SJCRH30 (cell line): Measurements from ENCODE around the gene IRX2. TPM values are rescaled to one million over a fixed set of nuclear protein-coding genes. Genes with fewer than 3 reads are reported as not detected.

Experiments used
- DNase-seq, 2 experiments: peaks; one replicate each; pipeline ENCODE4 v3.0.0-alpha.2; 2015 to 2020
- H3K27ac ChIP-seq: fragments of 250-450 bp; sonication (Bioruptor Pico); 2 replicates; pipeline ENCODE4 v1.5.1; 2020; ENCODE audit warnings: mild to moderate bottlenecking, moderate library complexity
- H3K27me3 ChIP-seq: fragments of 250-450 bp; sonication (Bioruptor Pico); 2 replicates; pipeline ENCODE4 v1.5.1; 2020; ENCODE audit warnings: mild to moderate bottlenecking, moderate library complexity
- H3K36me3 ChIP-seq: fragments of 250-450 bp; sonication (Bioruptor Pico); 2 replicates; pipeline ENCODE4 v1.5.1; 2020; ENCODE audit warnings: mild to moderate bottlenecking, moderate library complexity
- H3K4me1 ChIP-seq: fragments of 250-450 bp; sonication (Bioruptor Pico); 2 replicates; pipeline ENCODE4 v1.5.1; 2020; ENCODE audit warnings: mild to moderate bottlenecking, moderate library complexity
- H3K4me3 ChIP-seq: fragments of 250-450 bp; sonication (Bioruptor Pico); 2 replicates; pipeline ENCODE4 v1.5.1; 2020; ENCODE audit warnings: mild to moderate bottlenecking, moderate library complexity
- H3K9me3 ChIP-seq: fragments of 250-450 bp; sonication (Bioruptor Pico); replicated peaks from 2 replicates; pipeline ENCODE4 v1.5.1; 2020; ENCODE audit warnings: mild to moderate bottlenecking, moderate library complexity
- total RNA-seq: library from RNA; depleted of rRNA; stranded (reverse); fragments of >200 nt; shearing (Covaris generic); gene quantifications from 2 replicates; pipeline ENCODE4 v1.2.3, GENCODE V29; 2014

The IRX2 gene
- total RNA-seq, 1 experiment from 2014 or later, result 6.4 TPM

DNA sequence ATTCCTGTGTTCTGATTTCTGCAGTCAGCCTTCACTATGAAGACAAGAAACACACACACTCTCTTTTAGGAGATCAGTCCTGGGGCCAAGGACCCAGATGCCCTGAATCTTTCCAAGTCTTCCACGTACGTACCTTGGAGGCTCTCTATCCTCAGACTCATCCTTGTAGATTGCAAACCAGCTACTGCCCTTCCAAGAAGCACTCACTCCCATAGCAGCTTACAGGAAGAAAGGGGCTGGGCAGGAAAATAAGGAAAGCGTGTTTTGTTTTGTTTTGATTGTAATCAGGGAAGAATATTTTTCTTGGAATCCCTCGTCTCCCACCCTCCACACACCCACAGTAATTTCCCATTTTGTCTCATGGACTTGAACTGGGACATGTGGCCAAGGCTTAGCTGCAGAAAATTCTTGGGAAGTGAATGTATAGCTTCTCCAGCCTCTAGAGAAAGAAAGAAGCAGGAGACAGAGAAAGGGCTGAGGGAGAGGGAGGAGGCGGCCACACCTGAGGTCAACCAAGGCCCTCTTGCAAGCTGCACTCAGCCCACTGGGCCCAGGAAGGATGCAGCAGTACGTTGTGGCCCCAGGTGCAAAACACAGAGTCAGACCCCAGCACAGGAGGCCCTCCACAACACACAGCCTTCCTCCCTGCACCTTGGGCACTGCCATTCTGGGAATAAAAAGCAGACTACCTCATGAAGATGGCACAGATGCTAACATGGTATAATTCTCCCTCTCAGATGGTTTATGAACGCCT, 29.9 kb downstream of the IRX2 start:
- Histone ChIP-seq H3K9me3 (no peaks in the 10 kb centered on the region), H3K4me1 (no peaks in the 10 kb centered on the region), H3K27ac (no peak overlapping the region), H3K4me3 (no peak overlapping the region), H3K27me3 (no peaks in the 10 kb centered on the region), H3K36me3 (no peaks in the 10 kb centered on the region)
- no peak for DNase-seq

DNA sequence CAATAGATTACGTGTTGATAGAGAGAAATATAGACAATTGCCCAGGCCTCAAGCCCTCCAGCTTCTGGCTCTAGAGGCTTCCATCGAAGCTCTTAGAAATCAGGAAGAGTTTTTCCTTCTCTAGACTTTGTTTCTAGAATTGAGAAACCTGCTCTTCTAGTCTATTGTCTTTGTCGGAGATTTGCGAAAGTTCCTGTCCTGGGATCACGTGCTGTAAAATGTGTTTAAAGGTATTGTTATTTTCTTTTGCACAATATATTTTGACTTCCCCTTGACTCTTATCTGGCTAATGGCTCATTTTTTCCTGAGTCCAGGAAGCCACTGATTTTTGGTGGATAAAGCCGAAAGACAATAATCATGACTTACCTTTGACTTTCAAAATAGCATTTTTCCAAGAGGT, 32.1 kb downstream of the IRX2 start:
- Histone ChIP-seq H3K27me3 (no peaks in the 10 kb centered on the region), H3K36me3 (no peaks in the 10 kb centered on the region), H3K27ac (no peak overlapping the region), H3K4me3 (no peak overlapping the region), H3K9me3 (no peaks in the 10 kb centered on the region), H3K4me1 (no peaks in the 10 kb centered on the region)
- no peak for DNase-seq

DNA sequence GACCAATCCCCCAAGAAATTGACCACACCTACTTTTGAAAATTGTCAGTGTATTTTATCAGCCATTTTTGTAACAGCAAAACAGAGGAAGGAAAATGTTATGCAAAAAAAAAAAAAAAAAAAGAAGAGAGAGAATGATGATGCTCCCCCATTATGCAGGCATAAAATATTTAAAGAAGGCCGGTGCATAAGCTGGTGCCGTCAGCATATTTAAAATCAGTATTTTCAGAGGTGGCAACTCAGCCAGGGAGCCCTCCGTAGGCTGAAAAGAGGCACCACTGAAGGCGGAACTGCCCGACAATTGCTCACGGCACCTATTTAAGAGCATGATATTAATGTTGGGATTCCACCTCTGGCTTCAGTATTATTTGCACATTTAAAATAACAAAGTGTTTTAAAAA, 33.4 kb downstream of the IRX2 start:
- no peak for DNase-seq
- Histone ChIP-seq H3K9me3 (no peaks in the 10 kb centered on the region), H3K27ac (no peak overlapping the region)

DNA sequence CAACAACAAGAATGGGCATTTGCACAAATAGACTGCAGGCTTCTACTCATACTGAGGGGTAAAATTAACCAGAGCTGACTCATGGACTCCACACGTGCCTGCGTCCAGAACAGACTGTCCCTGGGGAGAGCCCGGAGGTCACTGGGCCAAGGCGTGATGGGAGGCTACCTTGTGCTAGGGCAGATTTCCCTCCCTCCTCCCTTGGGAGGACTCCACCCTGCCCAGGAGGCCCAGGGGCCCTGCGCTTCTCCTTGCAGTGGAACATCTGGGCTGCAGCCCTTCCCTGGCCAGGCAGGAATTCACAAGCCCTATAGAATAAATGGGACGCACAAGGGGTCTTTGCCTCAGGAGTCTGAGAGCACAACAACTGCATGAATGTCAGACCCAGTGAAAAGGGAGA, 35.6 kb downstream of the IRX2 start:
- H3K27ac ChIP-seq, result no peak overlapping the region
- no peaks in the 10 kb centered on the region for H3K36me3 ChIP-seq
- DNase-seq, result no peak
- H3K4me1 ChIP-seq, result no peaks in the 10 kb centered on the region
- no peaks in the 10 kb centered on the region for H3K9me3 ChIP-seq
- no peak overlapping the region for H3K4me3 ChIP-seq
- no peaks in the 10 kb centered on the region for H3K27me3 ChIP-seq

More for the DNA sequence above, 33.4 kb downstream of the IRX2 start:
- Histone ChIP-seq H3K4me1 (no peaks in the 10 kb centered on the region), H3K36me3 (no peaks in the 10 kb centered on the region), H3K4me3 (no peak overlapping the region), H3K27me3 (no peaks in the 10 kb centered on the region)

DNA sequence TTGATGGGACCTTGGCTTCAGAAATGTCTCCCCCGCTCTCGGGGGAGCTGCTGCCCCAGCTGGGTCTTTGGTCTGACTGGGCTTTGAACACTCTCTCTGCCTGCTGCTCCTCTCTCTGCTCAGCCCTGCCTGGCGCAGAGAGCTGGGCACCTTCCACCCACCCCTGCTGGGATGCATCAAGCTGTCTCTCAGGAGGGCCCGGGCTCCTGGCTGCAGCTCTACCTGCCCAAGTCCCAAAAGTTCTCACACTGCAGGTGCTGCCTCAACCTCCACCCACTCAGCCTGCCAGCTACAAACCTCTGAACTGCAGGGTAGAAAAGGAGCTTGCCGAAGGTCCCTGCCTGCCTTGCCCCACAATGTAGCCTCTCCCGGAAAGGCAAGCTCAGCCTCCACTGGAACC, 36.7 kb downstream of the IRX2 start:
- H3K4me1 ChIP-seq, result no peaks in the 10 kb centered on the region
- no peak overlapping the region for H3K4me3 ChIP-seq
- no peak overlapping the region for H3K27ac ChIP-seq
- no peaks in the 10 kb centered on the region for H3K36me3 ChIP-seq
- DNase-seq, result no peak
- no peaks in the 10 kb centered on the region for H3K9me3 ChIP-seq
- no peaks in the 10 kb centered on the region for H3K27me3 ChIP-seq

DNA sequence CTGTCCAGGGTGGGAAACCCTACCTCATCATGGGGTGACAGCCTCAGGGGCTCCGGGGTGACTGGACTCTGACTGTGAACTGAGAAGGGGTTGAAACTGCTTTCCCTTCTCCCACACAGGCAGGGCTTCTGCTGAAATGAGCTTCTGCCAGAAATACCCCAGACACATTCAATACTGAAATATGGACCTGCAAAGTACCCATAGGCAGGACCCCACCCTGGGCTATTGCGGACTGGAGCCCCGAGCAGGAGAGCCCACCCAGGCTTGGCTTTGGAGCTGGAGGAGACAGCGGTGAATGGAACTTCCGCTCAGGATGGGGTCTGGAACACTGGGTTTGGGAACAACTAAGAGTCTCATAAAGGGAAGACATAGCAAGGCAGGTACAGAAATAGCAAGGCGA, 37.5 kb downstream of the IRX2 start:
- no peaks in the 10 kb centered on the region for H3K36me3 ChIP-seq
- no peaks in the 10 kb centered on the region for H3K9me3 ChIP-seq
- no peaks in the 10 kb centered on the region for H3K27me3 ChIP-seq
- no peak overlapping the region for H3K4me3 ChIP-seq
- DNase-seq, result no peak
- H3K4me1 ChIP-seq, result no peaks in the 10 kb centered on the region
- no peak overlapping the region for H3K27ac ChIP-seq

DNA sequence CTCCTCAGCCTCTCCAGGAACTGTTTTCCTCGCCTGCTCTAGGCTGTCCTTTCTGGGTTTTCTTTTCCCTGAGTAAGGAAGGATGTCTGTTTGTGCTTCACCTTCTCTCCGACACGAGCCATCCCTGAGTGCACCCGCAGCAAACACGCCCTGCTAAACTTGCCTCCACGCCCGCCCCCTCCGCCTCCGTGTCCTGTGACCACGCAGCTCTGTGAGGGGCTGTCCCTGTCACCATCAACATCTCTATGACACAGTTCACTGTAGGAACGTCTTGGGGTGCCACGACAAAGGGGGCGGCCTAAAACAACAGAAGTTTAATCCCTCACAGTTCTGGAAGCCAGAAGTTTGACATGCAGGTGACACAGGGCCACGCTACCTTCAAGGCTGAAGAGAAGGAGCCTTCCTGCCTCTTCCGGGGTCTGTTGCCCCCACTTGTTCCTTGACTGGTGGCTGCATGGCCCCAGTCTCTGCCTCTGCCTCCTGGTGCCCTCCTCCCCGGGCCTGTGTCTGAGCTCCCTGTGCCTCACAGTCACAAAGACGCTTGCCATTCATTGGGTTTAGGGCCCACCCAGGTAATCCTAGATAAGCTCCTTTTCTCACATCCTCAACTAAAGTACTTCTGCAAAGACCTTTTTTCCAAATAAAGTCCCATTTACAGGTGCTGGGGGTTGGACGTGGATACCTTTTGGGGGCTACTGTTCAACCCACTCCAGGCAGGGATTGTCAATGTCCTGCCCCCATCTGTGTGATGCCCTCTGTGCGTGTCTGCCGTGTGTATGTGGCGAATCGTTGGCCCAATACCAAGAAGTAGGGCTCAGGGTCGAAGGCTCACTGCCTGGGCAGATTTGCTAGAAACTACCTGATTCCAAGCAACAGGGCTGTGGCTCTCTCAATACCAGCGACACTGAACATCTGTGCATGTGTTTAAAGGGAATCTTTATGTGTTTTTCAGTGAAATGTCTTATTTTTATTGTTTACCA, 39.7 kb downstream of the IRX2 start:
- Histone ChIP-seq H3K4me1 (no peaks in the 10 kb centered on the region), H3K27ac (no peak overlapping the region), H3K4me3 (no peak overlapping the region), H3K36me3 (no peaks in the 10 kb centered on the region), H3K27me3 (no peaks in the 10 kb centered on the region), H3K9me3 (no peaks in the 10 kb centered on the region)
- no peak for DNase-seq

DNA sequence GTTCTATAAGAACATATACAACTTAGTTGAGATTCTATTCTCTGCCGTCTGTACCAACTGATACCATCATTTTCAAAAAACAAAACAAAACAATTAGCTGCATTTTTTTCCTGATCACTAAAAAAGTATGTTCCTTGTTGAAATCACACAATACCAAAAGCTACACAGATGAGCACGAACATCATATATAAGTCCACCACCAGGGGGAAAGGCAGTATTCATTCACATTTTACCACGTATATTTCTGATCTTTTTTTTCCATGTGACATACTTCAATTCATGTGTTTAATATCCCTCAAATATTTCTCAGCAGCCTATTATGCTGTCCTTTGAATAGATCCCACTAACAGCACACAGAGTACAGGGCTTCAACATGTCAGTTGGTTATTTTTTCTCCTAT, 40.6 kb downstream of the IRX2 start:
- no peaks in the 10 kb centered on the region for H3K9me3 ChIP-seq
- DNase-seq, result no peak
- H3K4me1 ChIP-seq, result no peaks in the 10 kb centered on the region
- no peak overlapping the region for H3K4me3 ChIP-seq
- H3K27me3 ChIP-seq, result no peaks in the 10 kb centered on the region
- H3K36me3 ChIP-seq, result no peaks in the 10 kb centered on the region
- no peak overlapping the region for H3K27ac ChIP-seq

DNA sequence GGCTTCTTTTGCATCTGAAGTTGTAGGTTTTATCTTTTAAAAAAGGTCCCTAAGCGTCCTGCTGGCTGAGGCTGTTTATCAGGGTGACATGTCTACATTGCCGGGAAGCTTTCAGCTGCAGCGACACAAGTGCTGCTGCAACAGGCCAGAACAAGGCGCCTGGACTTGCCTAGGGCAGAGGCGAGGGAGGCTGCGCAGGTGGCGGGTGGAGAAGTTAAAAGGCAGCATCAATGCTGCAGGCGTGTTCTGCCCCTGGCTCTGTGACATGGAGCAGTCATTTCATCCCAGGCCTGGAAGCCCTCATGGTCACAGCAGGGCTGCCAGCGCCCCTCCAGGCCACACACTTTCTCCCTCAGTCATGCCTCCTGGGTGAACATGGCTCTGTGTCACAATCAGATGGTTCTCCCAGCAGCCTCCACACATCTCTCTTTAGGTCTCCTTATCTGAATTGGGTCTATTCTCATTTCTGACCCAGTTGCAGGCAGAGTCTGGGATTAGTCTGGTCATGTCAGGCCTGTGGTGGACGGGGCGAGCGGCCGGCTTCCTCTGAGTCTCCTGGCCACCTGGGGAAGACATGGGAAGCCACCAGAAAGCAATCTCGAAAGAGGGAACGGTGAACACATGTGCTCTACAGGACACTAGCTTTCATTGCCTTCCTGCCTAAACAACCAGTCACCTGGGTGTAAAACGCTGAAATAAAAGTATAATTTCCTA, 41.3 kb downstream of the IRX2 start:
- Histone ChIP-seq H3K4me1 (no peaks in the 10 kb centered on the region), H3K27me3 (no peaks in the 10 kb centered on the region), H3K4me3 (no peak overlapping the region), H3K9me3 (no peaks in the 10 kb centered on the region), H3K36me3 (no peaks in the 10 kb centered on the region), H3K27ac (no peak overlapping the region)
- DNase-seq, result no peak

DNA sequence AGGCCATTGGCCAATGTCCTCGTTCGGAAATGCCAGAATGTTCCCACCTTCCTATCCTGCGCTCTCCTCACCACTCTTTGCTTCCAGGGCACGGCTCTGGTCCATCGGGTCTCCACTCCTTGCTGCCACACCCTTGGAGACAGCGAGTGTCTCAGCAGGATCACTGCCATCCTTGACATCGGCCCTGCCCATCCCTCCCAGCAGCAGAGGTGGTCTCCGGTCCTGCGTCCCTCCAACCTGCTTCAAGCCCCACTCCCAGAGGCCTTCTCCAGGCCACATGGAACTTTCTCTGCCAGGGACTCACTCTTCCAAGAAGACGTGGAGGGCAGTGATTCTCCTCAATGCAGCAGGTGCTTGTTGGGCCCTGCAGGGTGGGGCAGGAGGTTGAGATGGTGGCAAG, 42.7 kb downstream of the IRX2 start:
- Histone ChIP-seq H3K27me3 (no peaks in the 10 kb centered on the region), H3K9me3 (no peaks in the 10 kb centered on the region), H3K4me1 (no peaks in the 10 kb centered on the region), H3K36me3 (no peaks in the 10 kb centered on the region), H3K4me3 (no peak overlapping the region), H3K27ac (no peak overlapping the region)
- DNase-seq, result no peak

DNA sequence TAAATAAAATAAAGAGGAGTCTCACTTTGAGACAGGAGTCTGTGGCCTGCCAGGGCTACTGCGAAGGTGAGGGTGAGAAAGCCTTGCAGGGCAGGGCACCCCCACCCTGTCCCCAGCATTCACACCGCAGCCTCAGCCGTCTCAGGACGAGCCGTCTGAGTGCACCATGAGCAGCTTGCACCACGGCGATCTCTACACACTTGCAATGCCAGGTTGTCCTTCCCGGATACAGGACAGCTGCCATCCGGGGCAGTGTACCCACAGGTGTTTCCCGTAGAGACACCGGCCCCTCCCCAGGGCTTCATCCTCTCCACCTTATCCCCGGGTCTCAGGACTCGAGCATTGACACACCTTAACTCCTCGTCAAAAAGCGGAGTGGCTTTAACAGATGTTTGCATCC, 43.3 kb downstream of the IRX2 start:
- Histone ChIP-seq H3K27ac (no peak overlapping the region), H3K27me3 (no peaks in the 10 kb centered on the region), H3K4me3 (no peak overlapping the region), H3K36me3 (no peaks in the 10 kb centered on the region), H3K4me1 (no peaks in the 10 kb centered on the region), H3K9me3 (no peaks in the 10 kb centered on the region)
- DNase-seq, result no peak

DNA sequence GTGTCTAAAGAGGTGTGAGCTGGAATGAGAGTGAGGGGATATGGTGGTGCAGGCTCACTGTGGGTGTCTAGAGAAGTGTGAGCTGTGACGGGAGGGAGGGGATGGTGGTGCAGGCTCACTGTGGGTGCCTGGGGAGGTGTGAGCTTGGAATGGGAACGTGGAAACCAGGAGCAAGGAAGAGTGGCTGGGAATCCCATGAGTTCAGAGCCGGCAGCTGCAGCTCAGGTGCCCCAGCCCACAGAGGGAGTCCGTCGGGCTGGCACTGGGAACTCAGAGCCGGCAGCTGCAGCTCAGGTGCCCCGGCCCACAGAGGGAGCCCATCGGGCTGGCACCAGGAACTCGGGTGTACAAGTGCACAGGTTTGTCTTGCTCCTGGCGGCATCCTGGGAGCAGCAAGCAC, 45.6 kb downstream of the IRX2 start:
- H3K27ac ChIP-seq, result no peak overlapping the region
- H3K36me3 ChIP-seq, result no peaks in the 10 kb centered on the region
- DNase-seq, result no peak
- H3K4me3 ChIP-seq, result no peak overlapping the region
- H3K27me3 ChIP-seq, result no peaks in the 10 kb centered on the region
- no peaks in the 10 kb centered on the region for H3K4me1 ChIP-seq
- no peaks in the 10 kb centered on the region for H3K9me3 ChIP-seq

DNA sequence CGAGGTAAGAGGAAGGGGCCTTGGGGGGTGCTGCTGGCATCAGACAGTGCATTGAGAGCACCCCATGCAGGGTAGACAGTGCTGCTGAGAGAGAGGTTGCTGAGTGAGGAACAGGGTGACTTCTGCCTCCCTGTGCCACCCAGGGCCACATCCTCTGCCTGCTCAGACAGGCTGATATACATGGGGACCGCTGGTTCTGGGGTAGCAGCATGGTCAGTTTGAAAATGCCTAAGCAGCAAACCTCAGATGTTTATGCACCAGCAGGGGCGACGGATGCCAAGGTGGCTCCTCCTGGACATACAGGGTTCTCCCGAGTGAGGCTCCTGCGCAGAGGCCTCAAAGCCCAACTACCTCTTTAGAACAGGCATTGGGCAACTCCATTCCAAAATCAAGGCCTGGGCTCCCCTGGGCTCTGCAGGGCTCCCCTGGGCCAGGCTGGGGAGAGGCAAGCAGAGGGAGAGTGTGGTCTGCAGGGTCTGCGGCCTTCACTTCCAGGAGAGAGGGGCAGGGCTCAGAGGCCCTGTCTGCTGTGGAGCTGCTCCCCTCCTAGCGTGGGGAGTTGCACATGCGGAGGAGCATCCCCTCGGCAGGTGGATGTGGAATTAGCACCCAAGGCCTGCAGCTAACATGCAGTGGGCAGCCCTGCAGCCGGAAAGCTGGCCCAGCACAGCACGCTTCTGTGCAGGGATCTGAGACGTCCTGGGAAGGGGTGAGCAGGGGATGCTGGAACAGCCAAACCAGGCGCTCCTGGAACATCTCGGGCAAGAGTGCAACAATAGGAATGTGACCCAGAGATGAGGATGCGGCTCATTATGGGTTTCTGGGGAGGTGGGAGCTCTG, 46.5 kb downstream of the IRX2 start:
- DNase-seq, result no peak
- Histone ChIP-seq H3K9me3 (no peaks in the 10 kb centered on the region), H3K27ac (no peak overlapping the region), H3K27me3 (no peaks in the 10 kb centered on the region), H3K36me3 (no peaks in the 10 kb centered on the region), H3K4me1 (no peaks in the 10 kb centered on the region), H3K4me3 (no peak overlapping the region)

DNA sequence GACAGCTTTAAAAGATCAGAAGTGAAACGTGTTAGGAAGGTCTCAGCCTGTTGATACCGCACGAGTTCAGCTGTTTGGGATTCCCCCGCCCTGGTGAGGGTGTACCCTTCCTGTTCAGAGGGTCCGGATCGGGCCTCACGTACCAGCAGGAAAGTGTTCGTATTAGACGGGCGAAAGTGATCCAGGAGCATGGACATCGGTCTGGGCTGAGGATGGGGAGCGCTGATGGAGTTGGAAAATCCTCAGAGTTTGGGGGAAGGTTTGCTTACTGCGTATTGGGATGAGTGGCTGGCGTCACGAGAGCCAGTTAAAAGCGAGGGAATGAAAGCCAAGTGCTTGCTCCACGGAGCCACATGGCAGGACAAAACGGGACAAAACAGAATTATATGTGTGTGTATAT, 47.4 kb downstream of the IRX2 start:
- H3K27me3 ChIP-seq, result no peaks in the 10 kb centered on the region
- no peaks in the 10 kb centered on the region for H3K36me3 ChIP-seq
- no peak overlapping the region for H3K4me3 ChIP-seq
- no peaks in the 10 kb centered on the region for H3K9me3 ChIP-seq
- DNase-seq, result no peak
- no peak overlapping the region for H3K27ac ChIP-seq
- no peaks in the 10 kb centered on the region for H3K4me1 ChIP-seq
